Upper lobe of left lung (tissue), 6 donors: ENCODE results near the gene KRTAP10-10. TPM values are rescaled to one million over a fixed set of nuclear protein-coding genes. Genes with fewer than 3 reads are reported as not detected.
"Not testable (repeated sequence)": the region's sequence is repeated elsewhere in the genome, so short reads cannot be mapped to it uniquely, and the experiment has no call there.

ENCODE experiments used
- ATAC-seq, 2 donors: fragments of 200-7000 bp; cut with Tn5 transposase; one replicate each; pipeline ENCODE4 v1.9.1; 2022; ENCODE audit warnings: mild to moderate bottlenecking in 2 of 2, moderate library complexity in 2 of 2; ENCODE audit not compliant: low FRiP score in 2 of 2
- DNase-seq, 2 donors: peaks; one replicate each; pipeline ENCODE4 v3.0.0-alpha.2; 2019 to 2020
- H3K27ac ChIP-seq, 4 donors: fragments of 200-600 bp; sonication (generic); one replicate each; pipeline ENCODE4 v1.5.1; 2016 to 2019
- H3K27me3 ChIP-seq, 4 donors: fragments of 200-600 bp; sonication (generic); one replicate each; pipeline ENCODE4 v1.5.1; 2017 to 2019
- H3K36me3 ChIP-seq, 4 donors: fragments of 200-600 bp; sonication (generic); one replicate each; pipeline ENCODE4 v1.5.1; 2016 to 2019
- H3K4me1 ChIP-seq, 4 donors: fragments of 200-600 bp; sonication (generic); one replicate each; pipeline ENCODE4 v1.5.1; 2018 to 2019
- H3K4me3 ChIP-seq, 4 donors: fragments of 200-600 bp; sonication (generic); one replicate each; pipeline ENCODE4 v1.5.1; 2017 to 2019; ENCODE audit warnings: mild to moderate bottlenecking in 2 of 4, moderate library complexity in 1 of 4
- H3K9me3 ChIP-seq, 4 donors: fragments of 200-600 bp; sonication (generic); one replicate each; pipeline ENCODE4 v1.5.1; 2018 to 2019
- EP300 ChIP-seq, 4 donors: sonication (generic); formaldehyde crosslinking; IDR thresholded peaks; one replicate each; pipeline ENCODE4 v1.5.1; 2017; ENCODE audit warnings: antibody characterized with exemption in 4 of 4, control low read depth in 2 of 4
- POLR2A ChIP-seq, 4 donors: fragments of 450-650 bp; IDR thresholded peaks; one replicate each; pipeline ENCODE4 v1.5.1; 2016 to 2017; ENCODE audit warnings: antibody characterized with exemption in 4 of 4, mild to moderate bottlenecking in 2 of 4
- POLR2AphosphoS5 ChIP-seq, 2 donors: sonication (generic); formaldehyde crosslinking; IDR thresholded peaks; one replicate each; pipeline ENCODE4 v1.5.1; 2017; ENCODE audit warnings: antibody characterized with exemption in 2 of 2
- whole genome bisulfite sequencing, 2 donors: methylation state at CpG; one replicate each; pipeline ENCODE4 v1.1.5; 2017 to 2018; 5-methylcytosine and 5-hydroxymethylcytosine counted together
- total RNA-seq, 6 donors: library from RNA; depleted of rRNA in 4 of 6; stranded (reverse); fragments of >200 nt in 4 of 6; gene quantifications; one replicate each; pipeline versions ENCODE4 v1.1.0 to v1.2.1, GENCODE V29; 2016 to 2021
- TF ChIP-seq, protein P1 (sequence below), 6 experiments: fragments of 450-650 bp in 4 of 6; fragments of 200-600 bp in 2 of 6; sonication (generic) in 2 of 6; IDR thresholded peaks; one replicate each; pipeline ENCODE4 v1.5.1; 2016 to 2019; ENCODE audit warnings: antibody characterized with exemption in 6 of 6
- donor health status: DM: no; HTN: no; CAD: no; lungs with moderate emphysema.
- donor health status: DM: no; HTN: yes; CAD: no; lungs with severe emphysema.

KRTAP10-10 gene
- total RNA-seq, 6 donors from 2014 or later, result not detected

DNA sequence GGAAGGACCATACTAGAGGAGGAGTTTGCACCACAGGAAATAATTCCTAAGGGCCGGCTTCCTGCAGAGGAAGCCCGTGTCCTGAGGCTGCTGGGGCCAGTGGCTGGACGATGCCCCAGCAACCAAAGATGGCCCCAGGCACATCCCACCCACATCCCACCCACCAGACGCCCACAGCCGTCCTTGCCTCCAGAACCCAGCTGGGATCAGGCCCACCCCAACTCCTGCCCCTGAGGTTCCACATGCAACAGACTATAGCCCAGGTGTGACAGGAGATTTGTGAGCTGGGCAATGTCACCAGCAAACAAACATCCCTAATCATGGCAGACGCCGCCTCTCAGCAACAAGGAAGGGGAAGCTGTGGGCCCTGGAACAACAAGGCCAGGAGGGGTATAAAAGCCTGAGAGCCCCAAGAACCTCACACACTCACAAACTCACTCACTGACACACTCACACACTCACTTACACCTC lies 10.4 kb upstream of the KRTAP10-10 start, which contains the start of gene KRTAP10-9:
Gene KRTAP10-9 (plus strand): TSS at position 421 of the 471 bp plus-strand sequence. CDS start 79 bp downstream, outside the sequence.
- H3K27ac ChIP-seq, result no peak within 1 kb of the TSS
- WGBS, 2 donors, result 64 to 69% methylated on average over 2 to 7 of the region's 7 CpGs
- no peak for DNase-seq
- peaks cover 7 to 19% (median 13%) of the 10 kb centered on the region in 4 donors for H3K9me3 ChIP-seq
- no peaks in the 10 kb centered on the region for H3K27me3 ChIP-seq
- no peaks in the 10 kb centered on the region for H3K4me1 ChIP-seq
- ATAC-seq, result no peak
- TF ChIP-seq POLR2AphosphoS5 (IDR thresholded peaks at IDR 0.05), result no peak
- TF ChIP-seq, protein P1, sequence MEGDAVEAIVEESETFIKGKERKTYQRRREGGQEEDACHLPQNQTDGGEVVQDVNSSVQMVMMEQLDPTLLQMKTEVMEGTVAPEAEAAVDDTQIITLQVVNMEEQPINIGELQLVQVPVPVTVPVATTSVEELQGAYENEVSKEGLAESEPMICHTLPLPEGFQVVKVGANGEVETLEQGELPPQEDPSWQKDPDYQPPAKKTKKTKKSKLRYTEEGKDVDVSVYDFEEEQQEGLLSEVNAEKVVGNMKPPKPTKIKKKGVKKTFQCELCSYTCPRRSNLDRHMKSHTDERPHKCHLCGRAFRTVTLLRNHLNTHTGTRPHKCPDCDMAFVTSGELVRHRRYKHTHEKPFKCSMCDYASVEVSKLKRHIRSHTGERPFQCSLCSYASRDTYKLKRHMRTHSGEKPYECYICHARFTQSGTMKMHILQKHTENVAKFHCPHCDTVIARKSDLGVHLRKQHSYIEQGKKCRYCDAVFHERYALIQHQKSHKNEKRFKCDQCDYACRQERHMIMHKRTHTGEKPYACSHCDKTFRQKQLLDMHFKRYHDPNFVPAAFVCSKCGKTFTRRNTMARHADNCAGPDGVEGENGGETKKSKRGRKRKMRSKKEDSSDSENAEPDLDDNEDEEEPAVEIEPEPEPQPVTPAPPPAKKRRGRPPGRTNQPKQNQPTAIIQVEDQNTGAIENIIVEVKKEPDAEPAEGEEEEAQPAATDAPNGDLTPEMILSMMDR (IDR thresholded peaks at IDR 0.05), result no peak
- no peak for TF ChIP-seq POLR2A (IDR thresholded peaks at IDR 0.05)
- no peak for TF ChIP-seq EP300 (IDR thresholded peaks at IDR 0.05)
- no peak within 1 kb of the TSS for H3K4me3 ChIP-seq
- H3K36me3 ChIP-seq, result no peaks in the 10 kb centered on the region

DNA sequence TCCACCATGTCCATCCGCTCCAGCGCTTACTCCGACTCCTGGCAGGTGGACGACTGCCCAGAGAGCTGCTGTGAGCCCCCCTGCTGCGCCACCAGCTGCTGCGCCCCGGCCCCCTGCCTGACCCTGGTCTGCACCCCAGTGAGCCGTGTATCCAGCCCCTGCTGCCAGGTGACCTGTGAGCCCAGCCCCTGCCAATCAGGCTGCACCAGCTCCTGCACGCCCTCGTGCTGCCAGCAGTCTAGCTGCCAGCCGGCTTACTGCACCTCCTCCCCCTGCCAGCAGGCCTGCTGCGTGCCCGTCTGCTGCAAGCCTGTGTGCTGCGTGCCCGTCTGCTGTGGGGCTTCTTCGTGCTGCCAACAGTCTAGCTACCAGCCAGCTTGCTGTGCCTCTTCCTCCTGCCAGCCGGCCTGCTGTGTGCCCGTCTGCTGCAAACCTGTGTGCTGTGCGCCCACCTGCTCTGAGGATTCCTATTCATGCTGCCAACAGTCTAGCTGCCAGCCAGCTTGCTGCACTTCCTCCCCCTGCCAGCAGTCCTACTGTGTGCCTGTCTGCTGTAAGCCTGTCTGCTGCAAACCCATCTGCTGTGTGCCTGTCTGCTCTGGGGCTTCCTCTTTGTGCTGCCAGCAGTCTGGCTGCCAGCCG lies 9.9 kb upstream of the KRTAP10-10 start:
- H3K9me3 ChIP-seq, result peaks cover 12 to 25% (median 18%) of the 10 kb centered on the region in 4 donors
- not testable (repeated sequence) for H3K4me3 ChIP-seq

DNA sequence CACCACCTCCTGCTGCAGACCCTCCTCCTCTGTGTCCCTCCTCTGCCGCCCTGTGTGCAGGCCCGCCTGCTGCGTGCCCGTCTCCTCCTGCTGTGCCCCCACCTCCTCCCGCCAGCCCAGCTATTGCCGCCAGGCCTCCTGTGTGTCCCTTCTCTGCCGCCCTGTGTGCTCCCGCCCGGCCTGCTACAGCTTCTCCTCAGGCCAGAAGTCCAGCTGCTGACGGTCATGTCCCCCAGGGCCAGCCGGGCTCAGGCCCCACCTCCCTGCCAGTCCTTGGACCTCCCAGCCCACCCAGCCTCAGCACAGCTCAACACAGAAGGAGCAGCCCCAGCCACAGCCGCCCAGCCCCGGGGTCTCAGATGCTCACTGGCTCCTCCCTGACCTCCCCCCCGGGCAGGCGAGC lies 9.3 kb upstream of the KRTAP10-10 start:
- H3K27ac ChIP-seq, H3K4me3 ChIP-seq, H3K36me3 ChIP-seq, H3K27me3 ChIP-seq, H3K4me1 ChIP-seq: not testable (repeated sequence)
- H3K9me3 ChIP-seq, result peaks cover 14 to 28% (median 20%) of the 10 kb centered on the region in 4 donors
- 65 to 66% methylated on average over 9 to 13 of the region's 15 CpGs for WGBS, 2 donors
- DNase-seq, result peak in 1 of 2 donors; percentile 64
- peak in 1 of 2 donors; percentile 30 for ATAC-seq

More for the DNA sequence above, 9.9 kb upstream of the KRTAP10-10 start:
- 85% methylated on average over 15 to 20 of the region's 20 CpGs for WGBS, 2 donors
- not testable (repeated sequence) for H3K27me3 ChIP-seq, ATAC-seq, H3K27ac ChIP-seq, H3K4me1 ChIP-seq, H3K36me3 ChIP-seq
- DNase-seq, result peak in 1 of 2 donors; percentile 68

DNA sequence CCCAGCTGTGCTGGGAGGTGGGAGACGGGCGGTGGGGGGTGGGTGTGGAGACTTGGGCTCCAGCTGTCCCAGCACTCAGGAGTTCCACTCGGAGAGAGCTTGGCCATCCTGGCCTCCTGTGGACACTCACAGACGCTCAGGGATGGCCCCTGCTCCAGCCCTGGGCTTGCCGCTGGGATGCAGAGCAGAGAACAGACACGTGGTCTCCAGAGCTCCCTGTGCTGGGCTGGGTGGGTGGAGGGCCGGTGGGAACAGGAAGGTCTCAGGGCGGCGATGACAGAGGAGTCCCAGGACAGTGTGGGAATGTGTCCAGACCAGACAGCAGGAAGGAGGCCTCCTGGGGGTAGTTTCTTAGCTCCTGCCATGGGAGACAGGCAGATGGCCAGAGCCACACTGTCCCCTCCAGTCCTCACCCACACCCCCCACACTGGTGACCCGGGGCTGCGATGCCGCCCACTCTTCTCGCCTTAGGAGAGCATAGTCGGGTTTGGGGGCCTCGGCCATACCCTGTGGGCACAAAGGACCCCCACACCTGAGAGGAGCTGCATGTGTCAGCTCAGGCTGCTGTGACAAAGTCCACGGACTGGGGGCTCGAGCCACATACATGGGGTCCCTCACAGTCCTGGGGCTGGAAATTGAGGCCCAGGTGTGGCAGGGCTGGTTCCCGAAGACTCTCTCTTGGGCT lies 8.3 kb upstream of the KRTAP10-10 start:
- H3K4me3 ChIP-seq, result no peak overlapping the region
- 64 to 73% methylated on average over 5 to 16 of the region's 18 CpGs for WGBS, 2 donors
- no peak for ATAC-seq
- peaks cover 9 to 25% (median 18%) of the 10 kb centered on the region in 4 donors for H3K9me3 ChIP-seq
- no peaks in the 10 kb centered on the region for H3K36me3 ChIP-seq
- peak in 1 of 2 donors; percentile 38 for DNase-seq
- H3K4me1 ChIP-seq, result no peaks in the 10 kb centered on the region
- H3K27me3 ChIP-seq, result no peaks in the 10 kb centered on the region
- H3K27ac ChIP-seq, result no peak overlapping the region
- TF ChIP-seq EP300 (IDR thresholded peaks at IDR 0.05) (no peak), POLR2AphosphoS5 (IDR thresholded peaks at IDR 0.05) (no peak), POLR2A (IDR thresholded peaks at IDR 0.05) (no peak)
- TF ChIP-seq, protein P1 (IDR thresholded peaks at IDR 0.05), result no peak

DNA sequence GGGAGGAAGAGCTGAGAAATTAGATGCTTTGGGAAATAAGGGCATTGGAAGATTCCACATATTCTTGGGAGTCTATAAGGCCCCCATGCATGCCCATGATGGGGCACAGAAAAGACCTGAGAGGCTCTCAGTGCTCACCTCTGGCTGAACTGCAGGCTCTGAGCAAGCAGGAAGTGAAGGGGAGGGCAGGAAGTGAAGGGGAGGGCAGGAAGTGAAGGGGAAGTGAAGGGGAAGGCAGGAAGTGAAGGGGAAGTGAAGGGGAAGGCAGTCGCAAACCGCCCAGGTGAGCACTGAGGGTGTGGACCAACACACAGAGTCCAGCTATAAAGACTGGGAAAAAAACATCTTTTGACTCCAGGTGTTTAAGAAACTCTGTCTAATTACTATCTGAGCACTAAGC lies 6.7 kb upstream of the KRTAP10-10 start:
- Histone ChIP-seq H3K36me3 (no peaks in the 10 kb centered on the region), H3K27ac (no peak overlapping the region), H3K4me3 (no peak overlapping the region), H3K9me3 (peaks cover 6 to 16% (median 13%) of the 10 kb centered on the region in 4 donors), H3K27me3 (no peaks in the 10 kb centered on the region), H3K4me1 (no peaks in the 10 kb centered on the region)
- ATAC-seq (no peak), DNase-seq (no peak)
- TF ChIP-seq, protein P1 (IDR thresholded peaks at IDR 0.05), result no peak
- TF ChIP-seq EP300 (IDR thresholded peaks at IDR 0.05) (no peak), POLR2A (IDR thresholded peaks at IDR 0.05) (no peak), POLR2AphosphoS5 (IDR thresholded peaks at IDR 0.05) (no peak)
- 58 to 72% methylated on average over 2 of the region's 2 CpGs for WGBS, 2 donors
